G401 (cell line): Measurements from ENCODE around the gene RBM12. TPM values are rescaled to one million over a fixed set of nuclear protein-coding genes. Genes with fewer than 3 reads are reported as not detected.
"Not testable (repeated sequence)": the region's sequence is repeated elsewhere in the genome, so short reads cannot be mapped to it uniquely, and the experiment has no call there.

ENCODE experiments used
- DNase-seq: peaks from one replicate; pipeline ENCODE4 v3.0.0-alpha.2; 2015; ENCODE audit warnings: low spot score
- in situ Hi-C: cut with HindIII; loops from 2 replicates; pipeline ENCODE4 v1.10.0; 2016; ENCODE audit warnings: low sequenced_read_pairs, mixed read lengths
- total RNA-seq: library from RNA; depleted of rRNA; stranded (reverse); fragments of >200 nt; shearing (Covaris generic); gene quantifications from 2 replicates; pipeline ENCODE4 v1.2.3, GENCODE V29; 2014; rRNA removed

RBM12 gene
- total RNA-seq: 72.7 and 80.0 TPM in 2 replicates

GRCh38 chr20:35664466-35665206 is at the start of gene RBM12, which contains the start of gene CPNE1:
Gene RBM12, minus strand, starts transcription at chr20:35664900. Its CDS starts 9,578 bp downstream, at chr20:35655322.
Gene CPNE1, minus strand, starts transcription at chr20:35664900. Its CDS starts 31,977 bp downstream, at chr20:35632923.
- DNase-seq: peak; percentile 92
- in situ Hi-C loops: no loop called here

GRCh38 chr20:35714127-35714526 is 49.4 kb upstream of the RBM12 start:
- in situ Hi-C loops: no loop called here
- no peak for DNase-seq

- DNase-seq, in situ Hi-C loops: not testable (repeated sequence)
Measured at GRCh38 chr20:35713120-35713519, 48.4 kb upstream of the RBM12 start.

GRCh38 chr20:35711588-35712209 is 47.0 kb upstream of the RBM12 start:
- in situ Hi-C loops: no loop called here
- no peak for DNase-seq

GRCh38 chr20:35710884-35711587 is 46.3 kb upstream of the RBM12 start:
- in situ Hi-C loops: no loop called here
- no peak for DNase-seq

GRCh38 chr20:35710039-35710438 is 45.3 kb upstream of the RBM12 start:
- in situ Hi-C loops: no loop called here
- no peak for DNase-seq

- DNase-seq: no peak
- in situ Hi-C loops: no loop called here
Measured at GRCh38 chr20:35709259-35709658, 44.6 kb upstream of the RBM12 start.

- DNase-seq: no peak
- in situ Hi-C loops: no loop called here
Measured at GRCh38 chr20:35708502-35708901, 43.8 kb upstream of the RBM12 start.

GRCh38 chr20:35706591-35707529 is 42.2 kb upstream of the RBM12 start:
- in situ Hi-C loops, DNase-seq: not testable (repeated sequence)

GRCh38 chr20:35705894-35706293 is 41.2 kb upstream of the RBM12 start:
- in situ Hi-C loops: not testable (repeated sequence)

GRCh38 chr20:35704514-35705261 is 40.0 kb upstream of the RBM12 start:
- DNase-seq: no peak

More at GRCh38 chr20:35705894-35706293, 41.2 kb upstream of the RBM12 start:
- not testable (repeated sequence) for DNase-seq

GRCh38 chr20:35702824-35703695 is 38.4 kb upstream of the RBM12 start:
- in situ Hi-C loops: no loop called here
- no peak for DNase-seq

More at GRCh38 chr20:35704514-35705261, 40.0 kb upstream of the RBM12 start:
- in situ Hi-C loops: no loop called here

GRCh38 chr20:35702051-35702823 is 37.5 kb upstream of the RBM12 start:
- in situ Hi-C loops: no loop called here

GRCh38 chr20:35700625-35701148 is 36.0 kb upstream of the RBM12 start:
- DNase-seq: no peak
- in situ Hi-C loops: no loop called here

More at GRCh38 chr20:35702051-35702823, 37.5 kb upstream of the RBM12 start:
- no peak for DNase-seq

GRCh38 chr20:35699957-35700624 is 35.4 kb upstream of the RBM12 start:
- DNase-seq: no peak

More at GRCh38 chr20:35699957-35700624, 35.4 kb upstream of the RBM12 start:
- in situ Hi-C loops: no loop called here
